RPMI8226 (cell line): ENCODE measurements around the gene KMT2B.

ENCODE experiments used
- DNase-seq: peaks from one replicate; pipeline ENCODE4 v3.0.0-alpha.2; 2015

Gene KMT2B

GRCh38 chr19:35781650-35782049, 63.8 kb downstream of the KMT2B start:
- no peak for DNase-seq

GRCh38 chr19:35782589-35782988, 64.8 kb downstream of the KMT2B start:
- no peak for DNase-seq

- no peak for DNase-seq
Measured at GRCh38 chr19:35783469-35784434, 65.9 kb downstream of the KMT2B start.

DNA sequence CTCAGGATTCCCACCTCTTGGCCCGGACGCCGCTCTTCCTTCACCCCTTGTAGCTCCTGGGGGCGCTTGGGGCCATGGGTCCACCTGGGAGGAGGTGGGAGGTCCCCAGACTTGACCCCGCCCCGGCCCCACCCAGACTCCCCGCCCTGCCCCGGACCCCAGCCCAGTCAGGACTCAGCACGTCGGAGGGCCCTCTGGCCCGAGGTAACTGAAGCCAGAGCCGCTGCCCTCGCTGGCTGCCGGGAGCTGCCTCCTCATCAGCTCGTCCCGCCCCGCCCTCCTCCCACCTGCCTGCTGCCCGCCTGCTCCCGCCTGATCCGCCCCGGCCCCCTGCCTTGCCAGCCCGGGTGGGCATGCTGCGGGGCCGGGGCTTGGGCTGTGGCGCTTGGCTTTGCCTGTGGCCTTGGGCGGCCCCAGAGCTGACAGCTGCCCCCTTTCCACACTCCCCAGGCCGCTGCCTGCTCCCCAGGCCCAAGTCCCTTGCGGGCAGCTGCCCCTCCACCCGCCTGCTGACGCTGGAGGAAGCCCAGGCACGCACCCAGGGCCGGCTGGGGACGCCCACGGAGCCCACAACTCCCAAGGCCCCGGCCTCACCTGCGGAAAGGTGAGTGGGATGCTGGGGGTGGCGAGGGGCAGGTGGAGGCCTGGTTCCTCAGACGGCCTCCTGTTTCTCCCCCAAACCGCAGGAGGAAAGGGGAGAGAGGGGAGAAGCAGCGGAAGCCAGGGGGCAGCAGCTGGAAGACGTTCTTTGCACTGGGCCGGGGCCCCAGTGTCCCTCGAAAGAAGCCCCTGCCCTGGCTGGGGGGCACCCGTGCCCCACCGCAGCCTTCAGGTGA, 66.9 kb downstream of the KMT2B start:
- no peak for DNase-seq

DNA sequence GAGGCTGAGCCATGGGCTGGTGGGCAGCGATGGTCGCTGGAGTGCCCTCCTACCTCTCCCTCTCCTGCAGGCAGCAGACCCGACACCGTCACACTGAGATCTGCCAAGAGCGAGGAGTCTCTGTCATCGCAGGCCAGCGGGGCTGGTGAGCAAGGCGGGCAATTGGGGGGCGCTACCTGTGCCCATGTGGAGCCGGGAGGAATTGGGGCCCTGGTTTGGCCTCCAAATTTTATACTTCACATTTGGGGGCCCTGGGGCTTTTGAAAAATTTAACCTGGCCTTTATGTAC, 67.5 kb downstream of the KMT2B start:
- no peak for DNase-seq

- DNase-seq: no peak
Measured at GRCh38 chr19:35786299-35787160, 68.7 kb downstream of the KMT2B start.

- no peak for DNase-seq
Measured at GRCh38 chr19:35787227-35787799, 69.5 kb downstream of the KMT2B start.
